ENCODE measurements around the gene FBXO31.

FBXO31 gene, protein sequence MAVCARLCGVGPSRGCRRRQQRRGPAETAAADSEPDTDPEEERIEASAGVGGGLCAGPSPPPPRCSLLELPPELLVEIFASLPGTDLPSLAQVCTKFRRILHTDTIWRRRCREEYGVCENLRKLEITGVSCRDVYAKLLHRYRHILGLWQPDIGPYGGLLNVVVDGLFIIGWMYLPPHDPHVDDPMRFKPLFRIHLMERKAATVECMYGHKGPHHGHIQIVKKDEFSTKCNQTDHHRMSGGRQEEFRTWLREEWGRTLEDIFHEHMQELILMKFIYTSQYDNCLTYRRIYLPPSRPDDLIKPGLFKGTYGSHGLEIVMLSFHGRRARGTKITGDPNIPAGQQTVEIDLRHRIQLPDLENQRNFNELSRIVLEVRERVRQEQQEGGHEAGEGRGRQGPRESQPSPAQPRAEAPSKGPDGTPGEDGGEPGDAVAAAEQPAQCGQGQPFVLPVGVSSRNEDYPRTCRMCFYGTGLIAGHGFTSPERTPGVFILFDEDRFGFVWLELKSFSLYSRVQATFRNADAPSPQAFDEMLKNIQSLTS

DNA sequence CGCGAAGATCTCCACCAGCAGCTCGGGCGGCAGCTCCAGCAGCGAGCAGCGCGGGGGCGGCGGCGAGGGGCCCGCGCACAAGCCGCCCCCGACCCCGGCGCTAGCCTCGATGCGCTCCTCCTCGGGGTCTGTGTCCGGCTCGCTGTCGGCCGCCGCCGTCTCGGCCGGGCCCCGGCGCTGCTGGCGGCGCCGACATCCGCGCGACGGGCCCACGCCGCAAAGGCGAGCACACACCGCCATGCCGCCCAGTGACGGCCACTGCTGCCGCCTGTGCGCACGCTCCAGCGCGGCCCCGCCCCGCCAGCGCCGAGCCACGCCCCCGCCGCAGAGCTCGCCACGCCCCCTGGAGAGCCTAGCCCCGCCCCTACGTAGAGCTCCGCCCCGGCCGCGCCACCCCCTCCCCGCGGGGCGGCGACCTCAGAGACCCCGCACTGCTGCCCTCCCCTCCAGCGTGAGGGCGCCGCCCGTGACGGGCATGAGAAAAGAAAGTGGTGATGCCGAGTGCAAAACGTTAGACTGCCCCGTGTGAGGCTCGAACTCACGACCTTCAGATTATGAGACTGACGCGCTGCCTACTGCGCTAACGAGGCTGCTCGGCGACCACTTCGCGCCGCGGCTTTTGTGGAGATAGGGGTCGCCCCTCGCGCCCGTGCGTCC, at the start of gene FBXO31:
Gene FBXO31, minus strand, starts transcription at position 272 of the 657 bp plus-strand sequence. Its CDS starts 32 bp downstream, at position 240.
- peak; percentile 95 for DNase-seq

DNA sequence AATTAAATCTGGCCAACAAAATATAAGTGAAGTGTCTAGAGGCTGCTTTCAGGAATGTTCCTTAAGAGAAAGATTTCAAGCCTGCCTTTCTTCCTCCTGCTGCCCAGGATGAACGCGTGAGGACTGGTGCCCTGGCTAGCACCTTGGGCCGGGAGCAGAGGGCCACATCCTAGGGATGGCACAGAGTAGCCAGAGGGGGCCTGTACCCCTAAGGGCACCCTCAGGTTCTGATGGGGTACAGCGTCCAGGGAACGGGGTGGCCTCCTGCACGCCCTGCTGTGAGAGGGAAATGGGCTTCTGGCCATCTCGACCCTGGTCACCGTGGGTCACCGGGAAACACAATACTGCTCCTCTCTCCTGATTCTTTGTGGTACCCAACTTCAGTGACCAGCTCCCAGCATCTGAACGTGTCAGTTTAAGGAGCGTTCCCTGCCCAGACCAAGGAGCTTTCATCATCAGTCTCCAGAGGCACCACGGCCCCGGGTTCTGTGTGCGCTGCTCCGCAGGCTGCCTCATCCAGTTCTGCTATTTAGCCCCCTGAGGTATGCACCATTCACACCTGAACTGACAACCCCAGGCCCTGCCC, 48.8 kb upstream of the FBXO31 start:
- no peak for DNase-seq

DNA sequence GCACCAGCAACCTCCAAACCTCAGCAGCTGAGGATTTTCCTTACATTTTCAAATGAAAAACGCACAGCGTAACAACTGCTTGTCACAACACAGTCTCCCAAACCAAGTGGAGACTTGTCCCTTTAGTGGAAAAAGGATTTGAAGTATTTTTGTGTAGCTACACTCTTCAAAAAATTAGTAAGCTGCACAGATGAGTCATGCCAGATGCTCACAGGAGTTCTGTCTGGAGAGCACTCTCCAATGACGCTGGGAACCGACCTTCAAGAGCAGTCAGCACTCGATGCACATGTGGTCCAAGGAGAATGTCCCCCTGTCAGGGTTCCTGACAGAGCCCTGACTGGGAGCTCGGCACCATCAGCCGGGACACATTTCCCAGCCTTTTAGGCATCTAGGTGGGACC, 48.4 kb upstream of the FBXO31 start:
- DNase-seq = no peak

DNA sequence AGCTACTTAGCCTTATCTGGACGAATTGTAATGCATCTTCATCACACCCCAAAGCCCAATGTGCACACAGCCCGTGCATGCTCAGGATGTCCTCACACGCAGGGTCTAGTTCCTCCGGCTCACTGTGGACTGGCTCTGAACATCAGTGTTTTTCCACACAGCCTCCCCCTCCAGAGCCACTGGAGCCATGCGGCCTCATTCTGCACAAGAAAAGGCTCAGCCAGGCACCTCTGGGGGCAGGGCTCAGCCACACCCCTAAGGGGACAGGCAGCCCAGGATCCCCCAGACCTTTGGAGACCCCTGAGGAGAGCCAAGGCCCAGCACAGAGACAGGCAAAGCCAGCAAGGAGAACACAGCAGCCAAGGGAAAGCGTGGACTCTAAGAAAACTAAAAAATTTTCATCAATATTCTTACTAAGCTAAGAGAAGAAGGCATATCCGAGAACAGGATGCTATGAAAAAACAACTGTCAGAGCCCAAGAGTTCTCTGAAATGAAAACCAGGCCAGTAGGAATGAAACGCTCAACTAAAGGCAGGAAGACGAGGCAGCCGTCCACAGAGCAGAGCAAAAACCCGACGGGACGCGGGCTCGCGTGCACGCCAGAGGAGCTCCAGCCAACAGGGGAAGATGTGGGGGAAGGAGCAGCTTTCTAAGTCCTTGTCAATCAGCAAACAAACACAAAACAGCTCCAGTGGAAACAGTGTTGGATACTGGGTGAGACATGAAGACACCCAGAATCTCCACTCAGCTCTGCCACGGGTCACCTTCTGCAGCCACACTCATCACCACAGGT, 43.0 kb upstream of the FBXO31 start:
- DNase-seq = no peak

DNA sequence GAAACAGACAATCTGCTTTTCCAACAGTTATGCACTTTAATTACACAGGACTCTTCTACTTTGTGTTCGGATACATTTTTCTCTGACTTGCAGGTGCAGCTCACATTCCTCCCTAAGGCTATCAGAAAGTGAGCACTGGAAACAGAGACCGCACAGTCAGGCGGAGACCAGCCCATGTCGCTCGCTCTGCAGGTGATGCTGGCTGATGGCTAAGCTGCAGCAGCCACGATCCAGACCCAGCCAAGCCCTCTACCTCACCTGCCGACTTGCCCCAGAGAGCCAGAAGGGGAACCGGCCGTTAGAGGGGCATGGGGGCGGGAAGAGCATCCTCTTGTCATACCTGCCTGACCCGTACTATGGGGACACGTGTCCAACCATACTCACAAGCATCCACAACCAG, 42.4 kb upstream of the FBXO31 start:
- no peak for DNase-seq

DNA sequence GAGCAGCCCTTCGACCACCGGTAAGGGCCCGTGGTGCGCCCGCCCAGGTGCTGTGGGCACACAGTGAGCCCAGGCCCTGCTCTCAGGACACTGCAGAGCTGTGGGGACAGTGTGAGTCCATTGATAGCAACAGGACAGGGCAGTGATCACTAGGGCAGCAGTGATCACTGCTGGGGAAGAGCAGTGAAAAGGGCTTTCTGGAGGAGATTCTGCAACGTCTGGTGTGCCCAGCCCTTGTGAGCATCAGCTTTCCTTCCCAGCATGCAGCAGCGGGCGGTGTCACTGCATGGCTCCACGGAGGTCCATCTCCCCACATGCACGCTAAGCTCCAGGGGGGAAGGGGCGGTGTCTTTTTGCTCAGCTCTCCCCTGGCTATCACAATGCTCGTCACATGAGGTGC, 40.7 kb upstream of the FBXO31 start:
- no peak for DNase-seq

DNA sequence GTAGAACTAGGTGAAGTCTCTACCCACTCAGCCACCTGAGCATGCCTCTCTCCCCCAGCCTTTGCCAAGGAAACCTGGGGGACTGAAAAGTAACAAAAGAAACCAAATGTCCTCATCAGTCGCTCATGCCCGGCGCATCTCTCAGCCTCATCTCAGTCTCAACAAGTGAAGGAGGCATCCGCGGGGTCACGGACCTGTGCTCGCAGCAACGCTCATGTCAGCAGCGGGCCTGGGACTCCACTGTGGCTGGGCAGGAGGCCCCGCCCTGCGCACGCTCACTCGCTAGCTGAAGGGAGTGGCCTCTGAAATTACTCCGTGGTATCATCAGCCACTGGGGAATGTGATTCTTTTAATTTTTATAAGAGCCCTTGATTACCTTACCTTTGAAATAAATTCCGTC, 39.9 kb upstream of the FBXO31 start:
- DNase-seq = no peak

DNA sequence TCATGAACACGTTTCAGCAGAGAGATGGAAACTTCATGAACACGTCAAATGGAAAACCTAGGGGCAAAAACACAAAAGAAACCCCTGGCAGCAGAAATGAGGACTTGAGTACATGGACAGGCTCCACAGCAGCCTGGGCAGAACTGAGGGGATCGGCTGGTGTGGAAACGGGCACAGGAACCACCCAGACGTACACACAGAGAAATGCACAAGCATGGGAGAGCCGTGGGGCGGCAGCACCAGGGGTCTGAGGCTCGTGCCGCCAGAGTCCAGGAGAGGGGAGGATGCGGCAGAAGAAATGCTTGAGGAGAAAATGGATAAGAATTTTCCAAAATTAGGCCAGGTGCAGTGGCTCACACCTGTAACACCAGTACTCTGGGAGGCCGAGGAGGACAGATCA, 38.5 kb upstream of the FBXO31 start:
- no peak for DNase-seq

DNA sequence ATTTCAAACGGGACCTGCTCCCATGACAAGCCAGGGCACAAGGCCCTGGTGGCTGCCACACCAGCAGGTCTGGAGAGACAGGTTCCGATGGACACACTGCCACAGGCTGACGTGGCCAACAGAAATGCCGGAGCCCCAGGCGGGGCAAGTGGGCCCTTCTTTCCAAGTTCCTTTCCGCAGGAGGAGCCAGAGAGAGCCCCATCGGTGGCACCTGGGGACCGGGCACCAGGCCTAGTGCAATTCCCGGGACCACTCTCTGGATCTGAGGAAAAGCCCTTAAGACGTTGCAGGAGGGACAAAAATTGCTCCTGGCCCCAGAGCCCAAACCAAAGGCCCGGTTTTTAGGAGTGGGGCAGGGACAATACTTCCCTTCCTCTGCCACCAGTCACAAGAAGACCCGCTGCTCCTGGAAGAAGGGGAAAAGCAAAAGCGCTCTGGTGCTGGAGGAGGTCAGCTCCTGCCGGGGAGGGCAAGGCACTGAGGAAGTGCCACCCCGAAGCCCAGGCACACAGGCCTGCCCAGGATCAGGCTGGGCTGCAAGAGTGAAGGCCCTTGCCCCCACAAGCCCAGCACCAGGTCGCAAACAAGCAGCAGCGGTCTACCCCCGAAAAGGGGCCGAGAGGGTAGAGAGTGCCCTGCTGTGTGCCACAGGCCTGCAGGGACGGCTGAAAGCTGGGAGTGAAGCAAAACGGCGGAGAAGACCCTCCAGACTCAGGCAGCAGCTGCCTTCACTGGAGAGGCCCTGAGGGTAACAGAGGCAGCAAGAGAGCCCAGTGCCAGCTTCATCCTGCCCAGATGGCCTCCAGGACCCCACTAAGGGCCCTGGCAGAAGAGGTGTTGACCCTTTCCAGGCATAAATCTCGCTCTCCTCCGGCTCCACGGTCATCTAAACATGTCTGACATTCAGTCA, 37.7 kb upstream of the FBXO31 start:
- no peak for DNase-seq

DNA sequence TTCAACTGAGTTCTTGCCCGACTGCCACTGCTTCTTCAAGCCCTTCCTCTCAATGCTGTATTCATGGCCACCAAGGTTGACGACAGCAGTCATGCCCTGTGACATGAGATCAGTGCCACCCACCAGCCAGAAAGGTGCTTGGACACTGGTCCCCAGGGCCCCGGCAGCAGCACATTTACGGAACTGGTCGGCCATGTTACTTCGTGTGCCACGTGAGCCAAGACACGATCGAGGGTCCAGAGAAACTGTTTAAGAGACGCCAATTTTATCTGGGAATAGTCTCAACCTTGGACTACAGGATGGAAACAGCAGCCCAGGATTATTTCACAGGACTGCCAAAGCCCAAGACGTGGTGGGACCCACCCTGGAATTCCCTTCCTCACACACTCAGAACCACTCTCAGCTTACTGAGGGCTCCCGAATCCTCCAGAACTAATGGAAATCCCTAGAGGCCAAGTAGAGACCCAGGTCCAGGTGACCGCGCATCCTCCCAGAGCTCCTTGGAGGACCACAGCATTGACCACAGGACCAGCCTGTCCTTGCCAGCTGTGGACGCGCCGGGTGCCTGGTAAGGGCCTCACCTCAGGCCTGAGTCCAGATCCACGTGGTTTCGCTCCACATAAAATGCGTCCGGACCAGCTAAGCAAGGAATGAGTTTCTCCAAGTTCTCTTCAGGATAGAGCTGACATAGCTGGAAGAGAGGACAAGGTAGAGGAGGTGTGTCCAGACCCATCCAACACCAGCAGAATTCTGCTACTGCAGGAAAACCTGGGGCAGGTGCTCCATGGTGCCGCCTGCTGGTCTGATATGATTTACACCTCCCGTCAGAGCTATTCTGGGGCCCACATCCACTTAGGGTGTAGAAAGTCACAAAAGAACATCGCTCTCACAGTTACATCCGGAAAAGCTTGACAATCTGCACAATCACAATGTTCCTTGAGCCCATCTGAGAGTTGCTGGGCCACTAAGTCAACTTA, 36.7 kb upstream of the FBXO31 start:
- DNase-seq = peak; percentile 25

DNA sequence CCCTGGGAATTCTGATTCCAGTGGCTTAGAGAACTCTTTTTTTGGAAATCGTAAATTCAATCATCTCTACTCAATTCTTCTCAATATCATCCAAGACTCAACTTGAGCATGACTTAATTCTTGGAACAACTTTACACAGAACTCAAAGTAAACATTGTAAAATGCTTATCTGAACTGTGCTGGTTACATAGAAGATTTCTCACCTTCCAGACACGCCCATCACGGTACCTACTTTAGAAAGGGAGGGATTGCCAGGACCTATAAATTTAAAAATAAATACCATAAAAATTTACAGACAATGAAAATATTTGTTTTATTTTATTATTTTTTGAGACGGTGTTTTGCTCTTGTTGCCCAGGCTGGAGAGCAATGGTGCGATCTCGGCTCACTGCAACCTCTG, 35.1 kb upstream of the FBXO31 start:
- no peak for DNase-seq

DNA sequence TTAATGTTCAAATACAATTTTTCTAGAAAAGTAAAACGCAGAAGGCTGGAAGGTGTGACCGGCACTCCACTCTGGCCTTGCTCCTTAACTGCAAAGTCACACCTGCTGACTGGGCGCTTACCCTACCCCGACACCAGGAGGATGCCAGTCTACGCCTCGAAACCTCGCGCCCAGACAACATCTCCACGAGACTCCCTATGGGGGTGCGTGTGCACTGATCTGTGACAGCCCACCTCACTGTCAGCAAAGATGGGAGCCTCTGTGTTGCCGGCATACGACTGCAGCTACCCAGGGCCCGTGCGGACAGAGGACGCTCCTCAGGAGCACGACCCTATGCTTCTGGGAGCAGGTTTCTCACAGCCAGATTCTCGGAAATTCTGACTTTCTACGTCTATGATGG, 34.6 kb upstream of the FBXO31 start:
- DNase-seq = no peak

DNA sequence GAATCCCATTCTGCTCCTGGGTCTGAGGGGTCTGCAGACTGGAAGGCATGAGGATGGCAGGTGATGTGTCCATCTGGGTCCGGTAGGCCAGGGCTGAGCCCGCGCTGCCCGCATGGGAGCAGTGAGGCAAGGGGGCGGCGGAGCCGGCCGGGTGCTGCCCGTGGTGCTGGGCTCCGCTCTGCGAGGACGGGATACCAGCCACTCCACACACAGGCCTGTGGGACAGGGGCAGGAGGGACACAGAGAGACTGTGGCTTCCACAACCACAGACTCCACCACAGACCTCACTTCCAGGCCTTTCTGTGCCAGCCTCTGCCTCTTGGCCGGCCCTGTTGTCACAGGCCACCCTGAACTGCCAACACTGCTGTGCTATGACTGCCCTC, 33.9 kb upstream of the FBXO31 start:
- no peak for DNase-seq

DNA sequence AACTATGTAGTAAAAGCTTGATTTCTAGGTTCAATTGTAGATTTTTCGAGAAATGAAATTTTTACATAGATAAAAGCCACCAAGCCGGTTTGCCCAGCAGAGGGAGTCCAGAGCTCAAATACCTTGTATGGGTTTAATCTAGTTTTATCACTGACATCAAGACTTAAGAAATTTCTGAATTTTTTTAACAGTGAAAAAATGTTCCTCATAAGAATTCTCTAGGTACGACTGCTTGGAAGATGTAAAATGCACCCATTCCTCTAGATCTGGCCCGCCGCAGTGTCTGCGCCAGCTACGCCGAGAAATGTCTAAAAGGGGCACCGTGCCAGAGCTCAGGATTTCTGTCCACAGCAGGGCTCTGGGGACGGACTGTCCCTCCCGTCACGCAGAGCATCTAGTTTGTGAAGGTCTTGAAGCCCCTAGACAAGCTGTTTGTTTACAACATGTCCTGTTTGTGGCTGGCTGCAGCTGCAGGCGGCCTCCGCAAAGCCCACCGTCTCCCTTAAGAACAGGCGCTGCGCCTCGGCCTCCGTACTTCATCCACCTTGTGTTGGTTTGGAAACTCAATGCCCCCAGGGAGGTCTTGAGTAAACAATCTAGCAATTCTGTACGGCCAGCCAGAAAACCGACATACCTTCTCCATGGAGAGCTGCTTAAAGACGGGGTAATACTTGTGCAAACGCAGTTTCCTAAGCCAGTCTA, 33.4 kb upstream of the FBXO31 start:
- DNase-seq = peak; percentile 73

DNA sequence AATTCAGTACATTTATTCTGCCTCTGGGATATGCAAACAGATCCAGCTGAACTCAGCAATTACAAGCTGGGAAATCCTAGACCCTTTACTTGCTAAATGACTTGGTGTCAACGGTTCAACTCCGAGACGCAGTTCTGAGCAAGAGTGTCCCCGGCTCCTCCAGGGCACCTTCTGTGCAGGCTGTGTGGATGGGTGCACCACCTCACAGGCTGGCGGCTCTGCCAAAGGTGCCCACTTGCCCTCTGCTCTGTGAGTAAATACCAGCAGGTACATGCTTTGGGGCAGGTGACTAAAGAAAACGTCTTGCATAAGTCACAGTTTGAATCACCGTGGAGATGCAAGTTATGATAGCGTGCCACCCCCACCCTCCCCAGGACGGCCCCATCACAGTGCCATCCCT, 31.9 kb upstream of the FBXO31 start:
- DNase-seq = no peak

DNA sequence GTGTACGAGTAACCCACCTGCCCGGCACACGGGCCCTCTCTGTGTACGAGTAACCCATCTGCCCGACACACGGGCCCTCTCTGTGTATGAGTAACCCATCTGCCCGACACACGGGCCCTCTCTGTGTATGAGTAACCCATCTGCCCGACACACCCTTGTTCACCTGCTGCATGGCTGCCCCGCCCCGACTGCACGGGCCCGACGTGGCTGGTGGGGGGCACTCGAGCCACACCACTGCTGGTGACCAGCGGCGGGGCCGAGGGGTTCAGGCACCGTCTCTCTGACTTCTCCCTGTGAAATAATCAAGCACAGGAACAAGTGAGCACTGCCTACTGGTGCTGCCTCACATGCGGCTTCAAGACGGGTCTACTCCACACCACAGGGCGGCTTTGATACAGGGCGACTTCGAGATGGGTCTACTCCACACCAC, 30.7 kb upstream of the FBXO31 start:
- DNase-seq = no peak

DNA sequence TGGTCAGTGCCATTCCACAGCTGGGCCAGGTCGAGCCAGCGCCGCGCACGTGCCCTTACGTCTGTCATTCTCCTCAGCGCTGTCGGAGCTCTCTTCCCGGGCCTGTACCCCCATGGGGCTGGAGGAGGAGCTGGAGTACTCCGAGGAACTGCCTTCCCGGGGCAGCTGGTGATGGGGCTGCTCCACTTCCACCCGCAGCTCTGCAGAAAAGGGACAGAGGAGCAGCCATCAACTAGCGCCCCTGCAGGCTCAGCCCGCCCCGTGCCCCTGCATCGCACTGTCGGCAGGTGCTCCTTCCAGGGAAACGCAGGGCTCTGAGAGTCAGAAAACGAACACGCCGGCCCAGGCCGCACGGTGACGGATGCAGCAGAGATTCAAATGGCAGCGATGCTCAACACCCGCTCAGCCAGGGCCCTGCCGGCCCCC, 29.4 kb upstream of the FBXO31 start:
- DNase-seq = no peak

DNA sequence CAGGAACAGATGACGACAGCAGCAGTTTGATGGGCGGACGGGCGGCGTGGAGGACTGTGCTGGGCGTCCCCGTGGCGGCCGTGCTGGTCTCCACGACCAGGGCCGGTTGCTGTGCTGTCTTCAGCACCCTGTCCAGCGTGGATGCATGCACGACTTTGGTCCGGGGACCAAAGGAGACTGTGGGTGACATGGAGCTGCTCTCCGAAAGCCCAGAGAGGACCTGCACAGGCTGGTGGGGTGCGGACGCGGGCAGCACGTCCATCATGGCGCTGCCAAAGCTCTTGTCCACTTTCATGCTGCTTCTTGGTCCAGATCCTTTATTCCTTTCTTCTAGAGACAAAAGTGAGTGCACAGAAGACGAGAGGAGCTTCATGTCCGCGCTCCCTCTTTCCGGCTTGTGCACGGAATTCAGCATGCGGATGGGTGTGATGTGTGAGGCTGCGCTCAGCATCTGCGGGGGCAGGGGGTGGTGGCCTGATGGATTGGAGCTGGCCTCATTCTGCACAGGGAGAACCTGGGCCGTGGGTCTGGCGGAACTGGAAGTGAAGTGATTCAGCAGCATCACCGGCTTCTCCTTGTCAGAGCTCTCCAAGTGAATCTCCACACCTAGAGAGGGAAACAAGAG, 28.9 kb upstream of the FBXO31 start:
- no peak for DNase-seq
